OCI-LY1 (cell line): ENCODE measurements around the gene C11orf98.

Experiments
- EZH2 ChIP-seq: fragments of 200-600 bp; sonication (generic), shearing (Covaris generic); IDR thresholded peaks from 2 replicates; pipeline ENCODE4 v1.8.0; 2017; ENCODE audit warnings: borderline replicate concordance, mixed run types, mild to moderate bottlenecking, antibody characterized with exemption, low read length, moderate library complexity, mixed read lengths
- TF ChIP-seq, protein P1 (sequence below): fragments of 200-600 bp; sonication (generic), shearing (Covaris generic); IDR thresholded peaks from 2 replicates; pipeline ENCODE4 v1.5.1; 2017; ENCODE audit warnings: mild to moderate bottlenecking, antibody characterized with exemption, low read length, moderate library complexity, mixed read lengths

DNA sequence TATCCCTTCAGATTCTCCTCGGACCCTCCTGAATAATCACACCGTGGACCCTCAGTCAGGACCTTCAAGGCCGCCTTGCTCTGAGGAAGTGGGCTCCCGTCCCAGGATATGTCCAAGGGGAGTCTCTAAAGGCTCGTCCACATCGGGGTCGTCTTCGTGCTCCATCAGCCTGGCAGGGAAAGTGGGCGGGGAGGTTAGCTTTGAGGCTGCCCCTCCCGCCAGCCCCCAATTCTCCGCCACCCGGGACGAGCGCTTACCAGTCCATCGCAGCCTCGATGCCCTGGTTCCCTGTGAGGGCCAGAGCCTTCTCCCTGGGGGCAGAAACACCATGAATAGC, 13.4 kb upstream of the C11orf98 start:
- TF ChIP-seq, protein P1, sequence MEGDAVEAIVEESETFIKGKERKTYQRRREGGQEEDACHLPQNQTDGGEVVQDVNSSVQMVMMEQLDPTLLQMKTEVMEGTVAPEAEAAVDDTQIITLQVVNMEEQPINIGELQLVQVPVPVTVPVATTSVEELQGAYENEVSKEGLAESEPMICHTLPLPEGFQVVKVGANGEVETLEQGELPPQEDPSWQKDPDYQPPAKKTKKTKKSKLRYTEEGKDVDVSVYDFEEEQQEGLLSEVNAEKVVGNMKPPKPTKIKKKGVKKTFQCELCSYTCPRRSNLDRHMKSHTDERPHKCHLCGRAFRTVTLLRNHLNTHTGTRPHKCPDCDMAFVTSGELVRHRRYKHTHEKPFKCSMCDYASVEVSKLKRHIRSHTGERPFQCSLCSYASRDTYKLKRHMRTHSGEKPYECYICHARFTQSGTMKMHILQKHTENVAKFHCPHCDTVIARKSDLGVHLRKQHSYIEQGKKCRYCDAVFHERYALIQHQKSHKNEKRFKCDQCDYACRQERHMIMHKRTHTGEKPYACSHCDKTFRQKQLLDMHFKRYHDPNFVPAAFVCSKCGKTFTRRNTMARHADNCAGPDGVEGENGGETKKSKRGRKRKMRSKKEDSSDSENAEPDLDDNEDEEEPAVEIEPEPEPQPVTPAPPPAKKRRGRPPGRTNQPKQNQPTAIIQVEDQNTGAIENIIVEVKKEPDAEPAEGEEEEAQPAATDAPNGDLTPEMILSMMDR, result no peak
- no peak for TF ChIP-seq EZH2
